ENCODE measurements around the gene NSG1.

Gene NSG1

GRCh38 chr4:4426511-4427120, 39.7 kb downstream of the NSG1 start:
- Mint-ChIP-seq H3K36me3 (ENCODE audit: low read depth) (peaks cover 11% of the 10 kb centered on the region), H3K27me3 (ENCODE audit: low read depth) (peaks cover 3% of the 10 kb centered on the region), H3K27ac (no peak overlapping the region), H3K4me3 (no peak overlapping the region), H3K4me1 (peaks cover 8% of the 10 kb centered on the region), H3K9me3 (no peaks in the 10 kb centered on the region)
- TF ChIP-seq, protein P1, sequence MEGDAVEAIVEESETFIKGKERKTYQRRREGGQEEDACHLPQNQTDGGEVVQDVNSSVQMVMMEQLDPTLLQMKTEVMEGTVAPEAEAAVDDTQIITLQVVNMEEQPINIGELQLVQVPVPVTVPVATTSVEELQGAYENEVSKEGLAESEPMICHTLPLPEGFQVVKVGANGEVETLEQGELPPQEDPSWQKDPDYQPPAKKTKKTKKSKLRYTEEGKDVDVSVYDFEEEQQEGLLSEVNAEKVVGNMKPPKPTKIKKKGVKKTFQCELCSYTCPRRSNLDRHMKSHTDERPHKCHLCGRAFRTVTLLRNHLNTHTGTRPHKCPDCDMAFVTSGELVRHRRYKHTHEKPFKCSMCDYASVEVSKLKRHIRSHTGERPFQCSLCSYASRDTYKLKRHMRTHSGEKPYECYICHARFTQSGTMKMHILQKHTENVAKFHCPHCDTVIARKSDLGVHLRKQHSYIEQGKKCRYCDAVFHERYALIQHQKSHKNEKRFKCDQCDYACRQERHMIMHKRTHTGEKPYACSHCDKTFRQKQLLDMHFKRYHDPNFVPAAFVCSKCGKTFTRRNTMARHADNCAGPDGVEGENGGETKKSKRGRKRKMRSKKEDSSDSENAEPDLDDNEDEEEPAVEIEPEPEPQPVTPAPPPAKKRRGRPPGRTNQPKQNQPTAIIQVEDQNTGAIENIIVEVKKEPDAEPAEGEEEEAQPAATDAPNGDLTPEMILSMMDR (IDR thresholded peaks at IDR 0.05; ENCODE audit: unreplicated experiment in 3 of 3): no peak

DNA sequence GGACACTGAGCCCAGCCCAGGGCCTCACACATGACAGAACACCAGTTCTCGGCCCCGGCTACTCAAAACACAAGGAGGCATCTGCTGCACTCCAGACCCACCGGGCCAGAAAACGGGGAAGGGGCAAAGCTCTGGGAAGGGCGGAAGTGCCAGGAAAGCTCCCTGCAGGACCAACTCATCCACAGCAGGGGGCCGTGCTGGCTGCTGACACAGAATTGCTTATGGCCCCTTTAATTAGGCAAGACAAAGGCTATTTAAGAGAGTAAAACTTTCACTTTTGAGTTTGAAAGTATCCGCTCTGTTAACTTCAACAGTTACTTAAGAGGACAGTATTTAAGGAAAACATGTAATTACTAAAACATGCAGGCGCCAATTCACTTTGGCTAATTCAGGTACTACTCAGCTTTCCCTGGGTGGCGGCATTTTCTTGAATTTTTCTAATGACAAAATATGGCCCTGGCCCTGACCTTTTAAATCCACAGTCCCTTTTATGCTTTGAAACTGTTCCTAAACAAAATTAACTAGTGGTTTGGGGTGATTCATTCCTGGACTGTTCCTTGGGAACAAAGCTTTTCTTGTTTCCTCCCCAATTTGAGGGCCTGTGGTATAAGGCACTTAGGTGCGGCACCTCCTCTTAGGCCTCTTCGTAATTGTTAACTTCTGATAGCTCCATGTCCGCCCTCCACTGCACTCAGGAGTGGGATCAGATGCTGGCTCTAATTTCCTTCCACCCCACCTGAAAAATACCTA, 40.4 kb downstream of the NSG1 start:
- TF ChIP-seq, protein P1 (IDR thresholded peaks at IDR 0.05; ENCODE audit: unreplicated experiment in 3 of 3): no peak
- H3K4me3 Mint-ChIP-seq: no peak overlapping the region
- peaks cover 8% of the 10 kb centered on the region for H3K4me1 Mint-ChIP-seq
- H3K27me3 Mint-ChIP-seq (ENCODE audit: low read depth): peaks cover 3% of the 10 kb centered on the region
- no peaks in the 10 kb centered on the region for H3K9me3 Mint-ChIP-seq
- peak overlapping the region in 1 of 3 experiments; percentile 20 for H3K27ac Mint-ChIP-seq
- peaks cover 7% of the 10 kb centered on the region for H3K36me3 Mint-ChIP-seq (ENCODE audit: low read depth)

DNA sequence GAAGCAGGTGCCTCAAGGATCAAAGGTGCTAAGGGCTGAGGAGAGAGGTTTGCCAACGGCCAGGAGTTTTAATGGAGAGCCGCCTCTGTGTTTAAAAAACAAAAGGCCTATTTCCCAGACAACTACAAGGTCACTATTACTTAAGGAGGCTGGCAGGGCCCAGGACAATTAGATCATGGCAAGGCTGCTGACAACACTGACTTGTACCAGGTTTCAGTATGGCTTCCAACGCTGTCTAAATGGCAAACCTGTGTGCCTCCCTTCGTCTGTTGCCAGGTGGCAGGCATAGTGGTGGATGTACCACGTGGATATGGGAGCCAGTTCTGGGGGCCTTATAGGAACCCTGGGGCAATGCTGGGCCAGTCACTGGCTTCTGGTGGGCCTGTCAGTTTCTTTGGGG, 41.0 kb downstream of the NSG1 start:
- Mint-ChIP-seq H3K27ac (peak overlapping the region in 1 of 3 experiments; percentile 20), H3K27me3 (ENCODE audit: low read depth) (peaks cover 3% of the 10 kb centered on the region), H3K4me3 (no peak overlapping the region), H3K4me1 (peaks cover 8% of the 10 kb centered on the region), H3K9me3 (no peaks in the 10 kb centered on the region), H3K36me3 (ENCODE audit: low read depth) (peaks cover 8% of the 10 kb centered on the region)
- TF ChIP-seq, protein P1 (IDR thresholded peaks at IDR 0.05; ENCODE audit: unreplicated experiment in 3 of 3): no peak

- peaks cover 11% of the 10 kb centered on the region for H3K36me3 Mint-ChIP-seq (ENCODE audit: low read depth)
- no peaks in the 10 kb centered on the region for H3K9me3 Mint-ChIP-seq
- TF ChIP-seq, protein P1 (IDR thresholded peaks at IDR 0.05; ENCODE audit: unreplicated experiment in 3 of 3): no peak
These were observed 42.3 kb downstream of the NSG1 start for GRCh38 chr4:4428966-4429875.

GRCh38 chr4:4430492-4431195, 43.7 kb downstream of the NSG1 start:
- TF ChIP-seq, protein P1 (IDR thresholded peaks at IDR 0.05; ENCODE audit: unreplicated experiment in 3 of 3): peak; percentile 49 to 67 (median 55)
- no peaks in the 10 kb centered on the region for H3K9me3 Mint-ChIP-seq
- peaks cover 15% of the 10 kb centered on the region for H3K36me3 Mint-ChIP-seq (ENCODE audit: low read depth)
- no peaks in the 10 kb centered on the region for H3K27me3 Mint-ChIP-seq (ENCODE audit: low read depth)
- H3K4me3 Mint-ChIP-seq: no peak overlapping the region
- H3K4me1 Mint-ChIP-seq: peaks cover 8% of the 10 kb centered on the region
- H3K27ac Mint-ChIP-seq: no peak overlapping the region

More at GRCh38 chr4:4428966-4429875, 42.3 kb downstream of the NSG1 start:
- H3K4me3 Mint-ChIP-seq: no peak overlapping the region
- peaks cover 8% of the 10 kb centered on the region for H3K4me1 Mint-ChIP-seq
- peaks cover 3% of the 10 kb centered on the region for H3K27me3 Mint-ChIP-seq (ENCODE audit: low read depth)
- no peak overlapping the region for H3K27ac Mint-ChIP-seq

Data from nephron (organoid).